HCT116 (cell line): ENCODE results near the gene PARVA. TPM values are rescaled to one million over a fixed set of nuclear protein-coding genes. Genes with fewer than 3 reads are reported as not detected.

Source experiments
- ATAC-seq: fragments of 200-7000 bp; cut with Tn5 transposase; 2 replicates; pipeline ENCODE4 v1.9.1; 2020; ENCODE audit warnings: mild to moderate bottlenecking, moderate library complexity
- BruUV-seq: library from RNA; stranded (reverse); fragments of 400-500 nt; replicated peaks from 2 replicates; lab custom pipeline; 2021; lab: Mats Ljungman, UMichigan
- CTCF ChIA-PET: fragments of 300-600 bp; sonication (Branson Sonifier 250); formaldehyde crosslinking; loops from one replicate; lab custom pipeline; 2021; ENCODE audit warnings: antibody characterized with exemption; lab: Charles Lee
- POLR2A ChIA-PET: fragments of 300-600, 350-600 bp; sonication (Branson Sonifier 250); formaldehyde crosslinking; loops from one replicate; lab custom pipeline; 2021; ENCODE audit warnings: antibody characterized with exemption; lab: Charles Lee
- RAD21 ChIA-PET, 2 experiments: fragments of 300-600 bp; sonication (Branson Sonifier 250); formaldehyde crosslinking; loops; one replicate each; lab custom pipeline; 2023; ENCODE audit warnings: low total read pairs in 2 of 2; ENCODE audit not compliant: uncharacterized antibody in 2 of 2, unreplicated experiment in 2 of 2, low non-redundant PET in 1 of 2; lab: Charles Lee
- DNase-seq: peaks from one replicate; pipeline ENCODE4 v3.0.0-alpha.2; 2010; ENCODE audit warnings: low read depth, low spot score
- H2AFZ ChIP-seq: fragments of 200-600 bp; shearing (Covaris generic), sonication (generic); 2 replicates; pipeline ENCODE4 v1.6.1; 2017; ENCODE audit warnings: low read depth, mixed run types, mixed read lengths, antibody characterized with exemption, low read length; ENCODE audit not compliant: poor library complexity, severe bottlenecking
- H3K27ac ChIP-seq: 2 replicates; pipeline ENCODE4 v1.5.1; 2012; ENCODE audit warnings: low read depth, low read length
- H3K27me3 ChIP-seq: fragments of 200-600 bp; sonication (generic); 2 replicates; pipeline ENCODE4 v1.6.1; 2016; ENCODE audit warnings: mixed run types, low read length, mixed read lengths; ENCODE audit not compliant: insufficient read depth
- H3K36me3 ChIP-seq, 2 experiments: fragments of 200-500 bp in 1 of 2; fragments of 200-600 bp in 1 of 2; sonication (Bioruptor generic) in 1 of 2; sonication (generic) in 1 of 2; 2 replicates each; pipeline versions ENCODE4 v1.5.1 to v1.6.1; 2014 to 2016; ENCODE audit warnings: low read length in 2 of 2, inconsistent platforms in 1 of 2, mixed read lengths in 1 of 2, mixed run types in 1 of 2; ENCODE audit not compliant: insufficient read depth in 2 of 2, control insufficient read depth in 1 of 2
- H3K4me1 ChIP-seq, 2 experiments: fragments of 200-600 bp in 1 of 2; sonication (generic) in 1 of 2; 2 replicates each; pipeline versions ENCODE4 v1.5.1 to v1.6.1; 2012 to 2017; ENCODE audit warnings: low read length in 2 of 2, inconsistent platforms in 1 of 2, mild to moderate bottlenecking in 1 of 2, mixed read lengths in 1 of 2, mixed run types in 1 of 2, moderate library complexity in 1 of 2; ENCODE audit not compliant: insufficient read depth in 2 of 2, control insufficient read depth in 1 of 2
- H3K4me2 ChIP-seq: fragments of 200-600 bp; sonication (generic); 2 replicates; pipeline ENCODE4 v1.6.1; 2017; ENCODE audit warnings: mixed run types, low read length, mixed read lengths
- H3K4me3 ChIP-seq, 2 experiments: fragments of 200-600 bp in 1 of 2; sonication (generic) in 1 of 2; replicated peaks in 1 of 2; 2 replicates each; pipeline ENCODE4 v1.5.1; 2011 to 2016; ENCODE audit warnings: low read length in 2 of 2, control low read depth in 1 of 2, low read depth in 1 of 2, mild to moderate bottlenecking in 1 of 2, mixed read lengths in 1 of 2, mixed run types in 1 of 2
- H3K79me2 ChIP-seq: fragments of 200-600 bp; sonication (generic); 2 replicates; pipeline ENCODE4 v1.6.1; 2017; ENCODE audit warnings: mild to moderate bottlenecking, mixed run types, low read length, moderate library complexity, mixed read lengths; ENCODE audit not compliant: insufficient read depth
- H3K9ac ChIP-seq: fragments of 200-600 bp; sonication (generic); 2 replicates; pipeline ENCODE4 v1.6.1; 2016; ENCODE audit warnings: low read length, mixed read lengths
- H3K9me2 ChIP-seq: fragments of 200-600 bp; sonication (generic), shearing (Covaris generic); 2 replicates; pipeline ENCODE4 v1.6.1; 2017; ENCODE audit warnings: mixed run types, mild to moderate bottlenecking, moderate library complexity; ENCODE audit not compliant: insufficient read depth
- H3K9me3 ChIP-seq, 2 experiments: fragments of 200-500 bp in 1 of 2; fragments of 200-600 bp in 1 of 2; sonication (Bioruptor generic) in 1 of 2; sonication (generic) in 1 of 2; 2 replicates each; pipeline ENCODE4 v1.6.1; 2014 to 2017; ENCODE audit warnings: low read length in 2 of 2, mixed read lengths in 2 of 2, inconsistent platforms in 1 of 2, low read depth in 1 of 2, mild to moderate bottlenecking in 1 of 2, mixed run types in 1 of 2, moderate library complexity in 1 of 2; ENCODE audit not compliant: control insufficient read depth in 1 of 2, insufficient read depth in 1 of 2
- H4K20me1 ChIP-seq: fragments of 200-600 bp; sonication (generic), shearing (Covaris generic); 2 replicates; pipeline ENCODE4 v1.6.1; 2017; ENCODE audit warnings: mixed run types, mild to moderate bottlenecking, moderate library complexity; ENCODE audit not compliant: insufficient read depth
- ATF3 ChIP-seq: IDR thresholded peaks from 2 replicates; pipeline ENCODE4 v1.6.1; 2012
- CBX3 ChIP-seq: IDR thresholded peaks from 2 replicates; pipeline ENCODE4 v1.6.1; 2012; ENCODE audit warnings: low read depth
- EGR1 ChIP-seq: IDR thresholded peaks from 2 replicates; pipeline ENCODE4 v1.6.1; 2012; ENCODE audit warnings: low read depth
- EZH2 ChIP-seq: fragments of 200-600 bp; sonication (generic); IDR thresholded peaks from 2 replicates; pipeline ENCODE4 v1.6.1; 2017; ENCODE audit warnings: antibody characterized with exemption, mixed run types
- EZH2phosphoT487 ChIP-seq: fragments of 200-600 bp; IDR thresholded peaks from 2 replicates; pipeline ENCODE4 v1.6.1; 2018; ENCODE audit warnings: antibody characterized with exemption, borderline replicate concordance
- FOSL1 ChIP-seq: IDR thresholded peaks from 2 replicates; pipeline ENCODE4 v1.6.1; 2012; ENCODE audit warnings: low read depth
- REST ChIP-seq: IDR thresholded peaks from 2 replicates; pipeline ENCODE4 v1.6.1; 2012; ENCODE audit warnings: low read depth
- YY1 ChIP-seq: IDR thresholded peaks from 2 replicates; pipeline ENCODE4 v1.6.1; 2011; ENCODE audit warnings: low read length, low read depth, moderate library complexity, mild to moderate bottlenecking; ENCODE audit not compliant: insufficient replicate concordance; ENCODE audit errors: extremely low read depth
- intact Hi-C: fragments of 100-400 bp; cut with micrococcal nuclease; formaldehyde crosslinking; loops from 2 replicates; pipeline ENCODE4 v1.10.0; 2022
- total RNA-seq: library from RNA; stranded (reverse); gene quantifications from one replicate; pipeline ENCODE4 v1.2.1, GENCODE V29; 2021; ENCODE audit not compliant: unreplicated experiment

The PARVA gene
- total RNA-seq, 1 experiment from 2014 or later = 18.4 TPM

DNA sequence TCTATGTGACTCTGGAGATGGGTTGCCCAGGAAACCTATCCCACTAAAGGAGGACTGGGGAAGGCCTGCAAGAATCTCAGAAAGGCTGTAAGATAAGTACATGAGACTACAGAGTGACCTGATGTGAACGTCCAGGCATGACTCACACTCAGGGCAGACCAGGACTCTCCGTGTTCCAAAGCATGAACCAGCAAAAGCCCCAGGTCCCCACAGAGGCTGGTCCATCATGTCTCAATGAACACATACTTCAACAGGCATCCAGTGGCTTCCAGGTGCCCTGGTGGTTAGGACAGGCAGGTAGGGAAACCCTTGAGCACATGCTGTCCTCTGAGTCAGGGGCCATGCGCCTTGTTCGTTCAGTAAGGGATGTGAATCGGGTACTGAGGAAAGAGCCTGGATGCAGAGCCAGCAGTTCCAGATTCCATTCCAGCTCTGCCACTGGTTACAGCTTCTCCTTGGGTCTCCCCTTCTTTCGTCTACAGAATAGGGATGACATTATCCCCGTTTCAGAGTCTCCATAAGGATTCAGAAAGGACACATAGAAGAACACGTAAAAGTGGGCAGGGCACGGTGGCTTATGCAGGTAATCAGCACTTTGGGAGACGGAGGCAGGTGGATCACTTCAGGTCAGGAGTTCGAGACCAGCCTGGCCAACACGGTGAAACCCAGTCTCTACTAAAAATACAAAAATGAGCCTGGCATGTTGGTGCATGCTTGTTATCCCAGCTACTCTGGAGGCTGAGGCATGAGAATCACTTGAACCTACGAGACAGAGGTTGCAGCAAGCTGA, 167.8 kb downstream of the PARVA start (continued):
- TF ChIP-seq REST (no peak), CBX3 (no peak), EZH2phosphoT487 (no peak), ATF3 (no peak), FOSL1 (no peak), EGR1 (no peak)

DNA sequence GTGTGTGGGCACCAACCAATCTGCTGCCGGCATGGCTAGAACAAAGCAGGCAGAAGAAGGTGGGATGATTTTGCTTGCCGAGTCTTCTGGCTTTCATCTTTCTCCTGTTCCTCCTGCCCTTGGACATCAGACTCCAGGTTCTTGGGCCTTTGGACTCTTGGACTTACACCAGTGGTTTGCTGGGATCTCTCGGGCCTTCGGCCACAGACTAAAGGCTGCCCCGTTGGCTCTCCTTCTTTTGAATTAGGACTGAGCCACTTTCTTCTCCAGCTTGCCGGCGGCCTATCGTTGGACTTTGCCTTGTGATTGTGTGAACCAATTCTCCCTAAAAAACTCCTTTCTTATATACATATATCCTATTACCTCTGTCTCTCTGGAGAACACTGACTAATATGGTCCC, 168.8 kb downstream of the PARVA start:
- H3K9me3 ChIP-seq = no peaks in the 10 kb centered on the region
- DNase-seq = no peak
- RAD21 ChIA-PET = no interaction called here
- H4K20me1 ChIP-seq = no peaks in the 10 kb centered on the region
- intact Hi-C loops = no loop called here
- H2AFZ ChIP-seq = no peak overlapping the region
- CTCF ChIA-PET = no interaction called here
- no peaks in the 10 kb centered on the region for H3K9me2 ChIP-seq
- H3K4me3 ChIP-seq = no peak overlapping the region
- ATAC-seq = no peak
- H3K9ac ChIP-seq = no peak overlapping the region
- no peak overlapping the region for H3K27ac ChIP-seq
- H3K4me1 ChIP-seq = peaks cover 6 to 12% of the 10 kb centered on the region in 2 experiments; a peak in 3 of 4 replicates
- TF ChIP-seq EZH2phosphoT487 (no peak), EZH2 (no peak), YY1 (no peak)
- no peaks in the 10 kb centered on the region for H3K79me2 ChIP-seq
- no peaks in the 10 kb centered on the region for H3K27me3 ChIP-seq
- POLR2A ChIA-PET = no interaction called here
- no TSS peak for BruUV-seq
- no peaks in the 10 kb centered on the region for H3K36me3 ChIP-seq
- H3K4me2 ChIP-seq = no peak overlapping the region
